Smooth muscle cell of trachea (primary cell): ENCODE data around the gene CHP1. TPM values are rescaled to one million over a fixed set of nuclear protein-coding genes. Genes with fewer than 3 reads are reported as not detected.

Experiments
- total RNA-seq: library from RNA; depleted of rRNA; stranded (reverse); fragments of >200 nt; gene quantifications from 2 replicates; pipeline ENCODE4 v1.2.1, GENCODE V29; 2014

The CHP1 gene
- 83.0 and 115 TPM in 2 replicates for total RNA-seq

GRCh38 chr15:41230650-41231421 is at the start of gene CHP1, which contains the start of gene EXD1:
Gene CHP1, plus strand, starts transcription at chr15:41231268. Its CDS starts 115 bp downstream, at chr15:41231383.
Gene EXD1, minus strand, starts transcription at chr15:41230757. Its CDS starts 4,182 bp downstream, at chr15:41226575.

Other genes with a start within 250 kb of the CHP1 start
- 27.1 and 30.1 TPM in 2 replicates for gene INO80, start 115.0 kb upstream of the CHP1 start, total RNA-seq
- under 0.01 TPM in 1 of 2 replicates, not detected in the other for gene EXD1, start 511 bp upstream of the CHP1 start, total RNA-seq
- gene OIP5, start 101.3 kb downstream of the CHP1 start, total RNA-seq: 1.5 and 10.0 TPM in 2 replicates
- 9.1 and 107 TPM in 2 replicates for gene NUSAP1, start 101.6 kb downstream of the CHP1 start, total RNA-seq
- 20.7 and 46.1 TPM in 2 replicates for gene NDUFAF1, start 171.2 kb downstream of the CHP1 start, total RNA-seq
- 21.8 and 36.9 TPM in 2 replicates for gene RTF1, start 185.8 kb downstream of the CHP1 start, total RNA-seq